GM23338 (cell line): ENCODE results near the gene CHD5. TPM values are rescaled to one million over a fixed set of nuclear protein-coding genes. Genes with fewer than 3 reads are reported as not detected.

ENCODE experiments used
- ATAC-seq: fragments of 200-7000 bp; cut with Tn5 transposase; 3 replicates; pipeline ENCODE4 v1.9.1; 2020
- DNase-seq: peaks from one replicate; pipeline ENCODE4 v3.0.0-alpha.2; 2015; ENCODE audit warnings: low spot score
- H2AFZ ChIP-seq: fragments of 200-600 bp; sonication (generic); 2 replicates; pipeline ENCODE4 v1.8.0; 2016; ENCODE audit warnings: antibody characterized with exemption, mild to moderate bottlenecking, moderate library complexity
- H3F3A ChIP-seq: fragments of 200-600 bp; sonication (generic); replicated peaks from 2 replicates; pipeline ENCODE4 v1.8.0; 2017; ENCODE audit warnings: antibody characterized with exemption, mixed run types, low read depth
- H3K27ac ChIP-seq: fragments of 200-600 bp; sonication (generic); 2 replicates; pipeline ENCODE4 v1.6.1; 2016; ENCODE audit warnings: low read depth
- H3K27me3 ChIP-seq: fragments of 200-600 bp; sonication (generic); 2 replicates; pipeline ENCODE4 v1.8.0; 2016; ENCODE audit warnings: mild to moderate bottlenecking, mixed run types, moderate library complexity; ENCODE audit not compliant: insufficient read depth
- H3K36me3 ChIP-seq: fragments of 200-600 bp; sonication (generic); 2 replicates; pipeline ENCODE4 v1.8.0; 2016; ENCODE audit warnings: mild to moderate bottlenecking; ENCODE audit not compliant: insufficient read depth
- H3K4me1 ChIP-seq: fragments of 200-600 bp; sonication (generic); 2 replicates; pipeline ENCODE4 v1.8.0; 2016; ENCODE audit warnings: mild to moderate bottlenecking, moderate library complexity; ENCODE audit not compliant: insufficient read depth
- H3K4me2 ChIP-seq: fragments of 200-600 bp; sonication (generic); 2 replicates; pipeline ENCODE4 v1.7.1; 2017; ENCODE audit warnings: mixed run types
- H3K4me3 ChIP-seq: fragments of 200-600 bp; sonication (generic); 2 replicates; pipeline ENCODE4 v1.6.1; 2016; ENCODE audit warnings: mixed run types
- H3K79me2 ChIP-seq: fragments of 200-600 bp; sonication (generic); replicated peaks from 2 replicates; pipeline ENCODE4 v1.8.0; 2017; ENCODE audit warnings: mild to moderate bottlenecking; ENCODE audit not compliant: insufficient read depth
- H3K9me2 ChIP-seq: fragments of 200-600 bp; sonication (generic); 2 replicates; pipeline ENCODE4 v1.8.0; 2017; ENCODE audit not compliant: insufficient read depth
- H4K20me1 ChIP-seq: fragments of 200-600 bp; sonication (generic); replicated peaks from 2 replicates; pipeline ENCODE4 v1.8.0; 2017; ENCODE audit warnings: mild to moderate bottlenecking; ENCODE audit not compliant: insufficient read depth
- H3K27ac Mint-ChIP-seq: 2 replicates; pipeline ENCODE4 v1.8.0; 2020; ENCODE audit warnings: inconsistent platforms, mild to moderate bottlenecking, moderate library complexity, mixed read lengths
- H3K27me3 Mint-ChIP-seq: 3 replicates; pipeline ENCODE4 v1.8.0; 2022; ENCODE audit warnings: low read depth, mild to moderate bottlenecking, moderate library complexity, mixed read lengths, inconsistent platforms; ENCODE audit not compliant: insufficient read depth, poor library complexity
- H3K36me3 Mint-ChIP-seq: 3 replicates; pipeline ENCODE4 v1.8.0; 2021; ENCODE audit warnings: low read depth, mild to moderate bottlenecking, inconsistent platforms, moderate library complexity, mixed read lengths
- H3K4me1 Mint-ChIP-seq: 3 replicates; pipeline ENCODE4 v1.8.0; 2020; ENCODE audit warnings: mild to moderate bottlenecking, inconsistent platforms, mixed read lengths
- H3K4me3 Mint-ChIP-seq: 3 replicates; pipeline ENCODE4 v1.8.0; 2021; ENCODE audit warnings: moderate library complexity, mild to moderate bottlenecking, inconsistent platforms, mixed read lengths
- H3K9me3 Mint-ChIP-seq: 3 replicates; pipeline ENCODE4 v1.8.0; 2020; ENCODE audit warnings: moderate library complexity, mild to moderate bottlenecking, inconsistent platforms, mixed read lengths
- CREB1 ChIP-seq: fragments of 250-450 bp; sonication (Bioruptor Pico); IDR thresholded peaks from 2 replicates; pipeline ENCODE4 v1.5.0; 2020; ENCODE audit warnings: low read depth, mild to moderate bottlenecking, moderate library complexity
- CTCF ChIP-seq, 2 experiments: fragments of 200-600 bp in 1 of 2; sonication (generic) in 1 of 2; conservative IDR thresholded peaks; 2 replicates each; pipeline versions ENCODE4 v1.5.1 to v1.6.1; 2016 to 2017; ENCODE audit warnings: antibody characterized with exemption in 2 of 2, low read depth in 2 of 2, mild to moderate bottlenecking in 2 of 2, moderate library complexity in 1 of 2
- ETS1 ChIP-seq: IDR thresholded peaks from 2 replicates; pipeline ENCODE4 v1.6.1; 2016; ENCODE audit warnings: antibody characterized with exemption
- EZH2 ChIP-seq: fragments of 200-600 bp; sonication (generic); IDR thresholded peaks from one replicate; pipeline ENCODE4 v1.8.0; 2017; ENCODE audit warnings: antibody characterized with exemption, mild to moderate bottlenecking, low read depth; ENCODE audit not compliant: unreplicated experiment
- EZH2phosphoT487 ChIP-seq: fragments of 200-600 bp; sonication (generic); IDR thresholded peaks from one replicate; pipeline ENCODE4 v1.8.1; 2018; ENCODE audit warnings: antibody characterized with exemption; ENCODE audit not compliant: unreplicated experiment
- JUNB ChIP-seq: IDR thresholded peaks from one replicate; pipeline ENCODE4 v1.6.1; 2016; ENCODE audit warnings: antibody characterized with exemption; ENCODE audit not compliant: unreplicated experiment
- NANOG ChIP-seq: IDR thresholded peaks from 2 replicates; pipeline ENCODE4 v1.6.1; 2016; ENCODE audit warnings: antibody characterized with exemption, borderline replicate concordance
- POLR2AphosphoS5 ChIP-seq: IDR thresholded peaks from 2 replicates; pipeline ENCODE4 v1.6.1; 2016; ENCODE audit warnings: antibody characterized with exemption, low read depth
- REST ChIP-seq: IDR thresholded peaks from one replicate; pipeline ENCODE4 v1.6.1; 2018; ENCODE audit warnings: antibody characterized with exemption; ENCODE audit not compliant: unreplicated experiment
- STAT1 ChIP-seq: IDR thresholded peaks from one replicate; pipeline ENCODE4 v1.6.1; 2016; ENCODE audit warnings: antibody characterized with exemption; ENCODE audit not compliant: unreplicated experiment
- ZNF114 ChIP-seq: fragments of 250-450 bp; sonication (Bioruptor Pico); IDR thresholded peaks from 2 replicates; pipeline ENCODE4 v1.5.0; 2020; ENCODE audit warnings: mild to moderate bottlenecking, moderate library complexity
- ZNF331 ChIP-seq: fragments of 250-450 bp; sonication (Bioruptor Pico); IDR thresholded peaks from 2 replicates; pipeline ENCODE4 v1.5.0; 2020; ENCODE audit warnings: low read depth, mild to moderate bottlenecking, moderate library complexity
- ZNF462 ChIP-seq: fragments of 250-450 bp; sonication (Bioruptor Pico); IDR thresholded peaks from 2 replicates; pipeline ENCODE4 v1.5.0; 2020; ENCODE audit warnings: mild to moderate bottlenecking, moderate library complexity
- long read RNA-seq: library from polyadenylated mRNA; unstranded; transcript quantifications from one replicate; pipeline ENCODE4 v2.0.0, GENCODE V29; 2020; ENCODE audit not compliant: unreplicated experiment
- polyA plus RNA-seq: library from polyadenylated mRNA; unstranded; fragments of >200 nt; fragmentation: Nextera tagmentation; extraction: Ambion mirVana; gene quantifications from 2 replicates; pipeline ENCODE4 v1.2.1, GENCODE V29; 2016
- total RNA-seq: library from RNA; depleted of rRNA; stranded (reverse); fragments of >200 nt; shearing (Covaris generic); gene quantifications from 2 replicates; pipeline ENCODE4 v1.2.3, GENCODE V29; 2014; rRNA removed

CHD5 gene
- total RNA-seq: 1.0 and 1.4 TPM in 2 replicates
- polyA plus RNA-seq: 0.32 and 0.45 TPM in 2 replicates
- long read RNA-seq: 0 reads

- Histone ChIP-seq H3K4me2 (peak within 1 kb of the TSS; percentile 80), H4K20me1 (peaks cover 15% of the 10 kb centered on the region; the same call in 1 of the 2 replicates), H3K4me3 (peak within 1 kb of the TSS; percentile 52), H3K36me3 (0 out of 2 replicates have a peak, but pooled peaks cover 4% of the 10 kb centered on the region), H3K27ac (no peak within 1 kb of the TSS), H3K79me2 (no peaks in the 10 kb centered on the region), H3K9me2 (0 out of 2 replicates have a peak, but pooled peaks cover 6% of the 10 kb centered on the region), H3K4me1 (peaks cover 32% of the 10 kb centered on the region), H3F3A (peaks cover 41% of the 10 kb centered on the region), H2AFZ (peak within 1 kb of the TSS; percentile 82), H3K27me3 (peaks cover 62% of the 10 kb centered on the region)
- Mint-ChIP-seq H3K4me1 (peaks cover 42% of the 10 kb centered on the region), H3K4me3 (peak within 1 kb of the TSS; percentile 67), H3K27ac (no peak within 1 kb of the TSS), H3K27me3 (peaks cover 60% of the 10 kb centered on the region), H3K36me3 (peaks cover 12% of the 10 kb centered on the region), H3K9me3 (no peaks in the 10 kb centered on the region; the same call in 2 of the 3 replicates)
- DNase-seq: peak; percentile 86
- TF ChIP-seq CTCF (conservative IDR thresholded peaks at IDR 0.05; ENCODE audit: low read depth in 2 of 2) (peak; percentile 12 to 34; a peak in 3 of 4 replicates), STAT1 (no peak), NANOG (no peak), EZH2phosphoT487 (no peak), JUNB (no peak), POLR2AphosphoS5 (no peak), ZNF114 (no peak), EZH2 (no peak), ETS1 (no peak), CREB1 (CRISPR knock-in tag) (peak; percentile 59), ZNF331 (CRISPR knock-in tag) (no peak), ZNF462 (CRISPR knock-in tag) (no peak), REST (no peak)
- peak; percentile 19 for ATAC-seq
Observed at GRCh38 chr1:6180268-6180706, at the start of gene CHD5. CHD5 (minus strand) TSS chr1:6180321; CDS start chr1:6180023, 298 bp downstream.
